AG09309 (cell line): ENCODE results near the gene EEF1A1.
"Not testable (repeated sequence)": the region's sequence is repeated elsewhere in the genome, so short reads cannot be mapped to it uniquely, and the experiment has no call there.

Experiments
- DNase-seq: peaks from one replicate; pipeline ENCODE4 v3.0.0-alpha.2; 2010; ENCODE audit warnings: low read depth
- H3K4me3 ChIP-seq: 2 replicates; pipeline ENCODE4 v1.5.1; 2011; ENCODE audit warnings: mild to moderate bottlenecking, low read depth, low read length, moderate library complexity; ENCODE audit not compliant: control insufficient read depth
- TF ChIP-seq, protein P1 (sequence below): IDR thresholded peaks from 2 replicates; pipeline ENCODE4 v1.5.1; 2011; ENCODE audit warnings: mild to moderate bottlenecking, low read depth, low read length, inconsistent platforms; ENCODE audit not compliant: insufficient read depth, control insufficient read depth; ENCODE audit errors: missing control alignments

EEF1A1 gene

DNA sequence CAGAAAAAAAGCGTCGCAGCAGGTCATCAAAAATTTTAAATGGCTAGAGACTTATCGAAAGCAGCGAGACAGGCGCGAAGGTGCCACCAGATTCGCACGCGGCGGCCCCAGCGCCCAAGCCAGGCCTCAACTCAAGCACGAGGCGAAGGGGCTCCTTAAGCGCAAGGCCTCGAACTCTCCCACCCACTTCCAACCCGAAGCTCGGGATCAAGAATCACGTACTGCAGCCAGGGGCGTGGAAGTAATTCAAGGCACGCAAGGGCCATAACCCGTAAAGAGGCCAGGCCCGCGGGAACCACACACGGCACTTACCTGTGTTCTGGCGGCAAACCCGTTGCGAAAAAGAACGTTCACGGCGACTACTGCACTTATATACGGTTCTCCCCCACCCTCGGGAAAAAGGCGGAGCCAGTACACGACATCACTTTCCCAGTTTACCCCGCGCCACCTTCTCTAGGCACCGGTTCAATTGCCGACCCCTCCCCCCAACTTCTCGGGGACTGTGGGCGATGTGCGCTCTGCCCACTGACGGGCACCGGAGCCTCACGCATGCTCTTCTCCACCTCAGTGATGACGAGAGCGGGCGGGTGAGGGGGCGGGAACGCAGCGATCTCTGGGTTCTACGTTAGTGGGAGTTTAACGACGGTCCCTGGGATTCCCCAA is at the start of gene EEF1A1:
EEF1A1 (minus strand) TSS at position 345 of the 663 bp plus-strand sequence. CDS start 1,006 bp downstream, outside the sequence.
- peak within 1 kb of the TSS; percentile 87 for H3K4me3 ChIP-seq
- TF ChIP-seq, protein P1, sequence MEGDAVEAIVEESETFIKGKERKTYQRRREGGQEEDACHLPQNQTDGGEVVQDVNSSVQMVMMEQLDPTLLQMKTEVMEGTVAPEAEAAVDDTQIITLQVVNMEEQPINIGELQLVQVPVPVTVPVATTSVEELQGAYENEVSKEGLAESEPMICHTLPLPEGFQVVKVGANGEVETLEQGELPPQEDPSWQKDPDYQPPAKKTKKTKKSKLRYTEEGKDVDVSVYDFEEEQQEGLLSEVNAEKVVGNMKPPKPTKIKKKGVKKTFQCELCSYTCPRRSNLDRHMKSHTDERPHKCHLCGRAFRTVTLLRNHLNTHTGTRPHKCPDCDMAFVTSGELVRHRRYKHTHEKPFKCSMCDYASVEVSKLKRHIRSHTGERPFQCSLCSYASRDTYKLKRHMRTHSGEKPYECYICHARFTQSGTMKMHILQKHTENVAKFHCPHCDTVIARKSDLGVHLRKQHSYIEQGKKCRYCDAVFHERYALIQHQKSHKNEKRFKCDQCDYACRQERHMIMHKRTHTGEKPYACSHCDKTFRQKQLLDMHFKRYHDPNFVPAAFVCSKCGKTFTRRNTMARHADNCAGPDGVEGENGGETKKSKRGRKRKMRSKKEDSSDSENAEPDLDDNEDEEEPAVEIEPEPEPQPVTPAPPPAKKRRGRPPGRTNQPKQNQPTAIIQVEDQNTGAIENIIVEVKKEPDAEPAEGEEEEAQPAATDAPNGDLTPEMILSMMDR, result no peak
- peak; percentile 99 for DNase-seq

DNA sequence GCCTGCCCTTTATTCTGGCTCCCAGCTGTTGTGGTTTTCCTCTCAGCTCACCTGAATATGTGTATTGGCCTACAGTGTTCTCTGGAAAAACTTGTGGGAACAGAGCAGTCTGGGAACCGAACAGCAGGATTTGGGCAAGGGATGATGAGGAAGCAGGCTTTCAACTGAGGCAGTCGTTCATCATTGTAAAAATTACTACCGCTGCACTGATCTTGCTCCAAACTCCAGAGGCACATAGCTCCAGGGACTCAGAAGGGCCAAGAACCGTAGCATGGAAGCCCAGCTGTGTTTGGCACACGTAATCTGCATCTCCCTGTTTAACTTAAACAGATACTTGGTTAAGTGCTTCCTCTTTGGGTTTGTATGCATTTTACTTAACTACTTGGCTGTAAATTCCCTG is 48.3 kb upstream of the EEF1A1 start:
- TF ChIP-seq, protein P1, result no peak
- no peak overlapping the region for H3K4me3 ChIP-seq
- no peak for DNase-seq

DNA sequence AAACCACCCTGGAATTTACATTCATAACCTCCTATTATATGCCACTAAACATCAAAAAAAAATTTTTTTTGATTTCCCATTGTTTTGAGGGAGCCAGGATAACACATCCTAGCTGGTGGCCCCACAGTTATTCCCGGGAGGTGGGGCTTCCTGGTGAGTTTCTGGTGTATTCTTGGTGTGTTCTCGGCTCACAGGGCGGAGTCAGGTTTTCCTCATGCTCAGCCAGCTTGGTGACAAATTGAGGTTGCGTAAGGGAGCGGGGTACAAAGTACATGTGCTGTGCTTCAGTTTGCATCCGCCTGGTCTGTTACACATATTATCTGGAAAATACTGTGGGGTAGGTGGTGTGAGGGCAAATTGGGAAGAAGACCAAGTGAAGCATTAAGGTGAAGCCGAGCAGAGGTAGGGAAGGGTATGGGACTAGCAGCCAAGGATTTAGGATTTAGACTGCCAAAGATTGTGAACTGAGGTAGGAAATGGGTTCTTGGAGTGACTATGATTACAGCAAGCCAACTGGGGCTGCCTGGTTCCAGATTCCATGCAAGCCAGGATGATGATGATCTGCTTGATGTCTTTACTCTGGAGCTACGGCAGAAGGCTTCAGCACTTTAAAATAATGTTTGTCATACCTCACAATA is 46.2 kb upstream of the EEF1A1 start:
- TF ChIP-seq, protein P1, result no peak
- no peak overlapping the region for H3K4me3 ChIP-seq
- DNase-seq, result no peak

DNA sequence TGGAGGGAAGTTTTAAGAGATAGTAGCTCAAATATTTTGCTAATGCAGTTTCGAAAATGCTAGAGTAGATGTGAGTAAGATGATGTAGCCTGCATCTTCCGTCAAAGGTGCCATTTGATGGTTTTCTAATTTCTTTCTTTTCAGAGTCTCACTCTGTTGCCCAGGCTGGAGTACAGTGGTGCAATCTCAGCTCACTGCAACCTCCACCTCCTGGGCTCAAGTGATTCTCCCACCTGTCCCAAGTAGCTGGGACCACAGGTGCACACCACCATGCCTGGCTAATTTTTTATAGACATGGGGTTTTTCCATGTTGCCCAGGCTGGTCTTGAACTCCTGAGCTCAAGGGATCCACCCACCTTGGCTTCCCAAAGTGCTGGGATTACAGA is 45.6 kb upstream of the EEF1A1 start:
- DNase-seq, H3K4me3 ChIP-seq: not testable (repeated sequence)

DNA sequence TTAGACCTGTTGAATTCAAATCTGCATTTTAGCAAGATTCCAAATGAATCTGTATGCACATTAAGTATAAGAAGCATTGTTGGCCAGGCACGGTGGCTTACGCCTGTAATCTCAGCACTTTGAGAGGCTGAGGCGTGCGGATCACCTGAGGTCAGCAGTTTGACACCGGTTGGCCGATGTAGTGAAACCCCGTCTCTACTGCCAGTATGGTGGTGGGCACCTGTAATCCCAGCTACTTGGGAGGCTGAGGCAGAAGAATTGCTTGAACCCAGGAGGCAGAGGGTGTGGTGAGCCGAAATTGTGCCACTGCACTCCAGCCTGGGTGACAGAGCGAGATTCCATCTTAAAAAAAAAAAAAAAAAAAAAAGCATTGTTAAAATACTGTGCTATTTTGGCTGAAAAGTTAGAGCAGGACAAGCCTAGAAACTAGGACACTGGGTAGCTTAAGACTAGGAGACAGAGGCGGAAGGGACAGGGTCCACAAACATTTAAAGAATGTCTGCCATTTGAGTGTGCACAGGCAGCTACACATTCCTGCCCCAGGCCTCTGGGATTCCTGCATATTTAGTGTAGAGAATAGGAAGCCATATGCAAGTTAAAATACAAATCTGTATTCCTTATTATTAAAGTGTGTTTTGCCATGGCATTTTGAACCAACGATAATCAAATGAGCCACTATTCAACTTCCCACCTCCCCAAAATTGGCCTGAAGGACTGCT is 45.1 kb upstream of the EEF1A1 start:
- no peak for DNase-seq
- TF ChIP-seq, protein P1, result no peak
- no peak overlapping the region for H3K4me3 ChIP-seq

DNA sequence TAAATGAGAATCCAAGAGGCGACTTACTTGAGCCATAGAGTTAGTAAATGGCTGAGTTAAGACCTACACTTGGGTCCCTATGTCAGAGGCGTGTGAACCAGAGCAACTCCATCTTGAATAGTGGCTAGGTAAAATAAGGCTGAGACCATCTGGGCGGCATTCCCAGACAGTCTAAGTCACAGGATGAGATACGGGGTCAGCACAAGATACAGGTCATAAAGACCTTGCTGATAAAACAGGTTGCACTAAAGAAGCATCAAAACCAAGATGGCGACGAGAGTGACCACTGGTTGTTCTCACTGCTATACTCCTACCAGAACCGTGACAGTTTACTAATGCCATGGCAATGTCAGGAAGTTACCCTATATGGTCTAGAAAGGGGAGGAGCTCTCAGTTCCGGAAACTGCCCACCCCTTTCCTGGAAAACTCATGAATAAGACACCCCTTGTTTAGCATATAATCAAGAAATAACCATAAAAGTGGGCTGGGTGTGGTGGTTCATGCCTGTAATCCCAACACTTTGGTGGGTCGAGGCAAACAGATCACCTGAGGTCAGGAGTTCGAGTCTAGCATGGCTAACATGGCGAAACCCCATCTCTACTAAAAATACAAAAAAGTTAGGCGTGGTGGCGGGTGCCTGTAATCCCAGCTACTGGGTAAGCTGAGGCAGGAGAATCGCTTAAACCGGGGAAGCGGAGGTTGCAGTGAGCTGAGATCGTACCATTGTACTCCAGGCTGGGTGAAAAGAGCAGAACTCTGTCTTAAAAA is 43.9 kb upstream of the EEF1A1 start:
- H3K4me3 ChIP-seq, result no peak overlapping the region
- TF ChIP-seq, protein P1, result no peak
- no peak for DNase-seq

DNA sequence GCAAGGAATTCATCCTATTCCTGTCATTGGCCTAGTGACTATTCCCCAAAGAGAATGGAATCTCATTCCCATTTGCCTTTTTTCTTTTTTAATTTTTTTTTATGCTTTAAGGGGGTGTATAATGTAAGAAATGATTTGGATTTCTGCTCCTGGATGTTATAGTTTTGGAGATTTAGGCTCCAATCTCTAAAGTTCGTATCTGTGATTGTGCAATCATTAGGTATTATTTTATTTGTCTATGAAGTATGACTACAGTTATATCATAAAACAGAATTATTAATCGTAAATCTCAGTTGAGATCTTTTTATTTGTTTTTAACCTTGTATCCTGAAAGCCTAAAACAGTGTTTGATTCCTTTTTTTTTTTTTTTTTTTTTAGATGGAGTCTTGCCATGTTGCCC is 41.7 kb upstream of the EEF1A1 start:
- TF ChIP-seq, protein P1, result no peak
- no peak overlapping the region for H3K4me3 ChIP-seq
- DNase-seq, result no peak
